ENCODE measurements around the gene DUS1L. TPM values are rescaled to one million over a fixed set of nuclear protein-coding genes. Genes with fewer than 3 reads are reported as not detected.

Gene DUS1L
- 100 to 1,000 TPM in 1 of 3 donors, 10 to 100 TPM in 2; 71.2 to 118 (median 80.9) TPM for polyA plus RNA-seq

- 9 to 15% (median 9%) methylated on average over 63 to 88 of the region's 88 CpGs for whole genome bisulfite sequencing, 3 donors
- peak within 1 kb of the TSS; percentile 43 for H3K27ac ChIP-seq (ENCODE audit: low read depth, low read length)
These were observed at the start of gene DUS1L for GRCh38 chr17:82065638-82066303. Gene DUS1L, minus strand, starts transcription at chr17:82065804. Its CDS starts 745 bp downstream, at chr17:82065059.

- 93 to 95% (median 94%) methylated on average over 9 of the region's 9 CpGs for WGBS, 3 donors
- no peak overlapping the region for H3K27ac ChIP-seq (ENCODE audit: low read depth, low read length)
These were observed 49.3 kb upstream of the DUS1L start for GRCh38 chr17:82114872-82115271.

- WGBS, 3 donors = 96 to 97% (median 97%) methylated on average over 10 of the region's 10 CpGs
- no peak overlapping the region for H3K27ac ChIP-seq (ENCODE audit: low read depth, low read length)
These were observed 48.8 kb upstream of the DUS1L start for GRCh38 chr17:82114447-82114846.

GRCh38 chr17:82113941-82114340, 48.3 kb upstream of the DUS1L start:
- WGBS, 3 donors = 89 to 95% (median 94%) methylated on average over 13 of the region's 13 CpGs
- no peak overlapping the region for H3K27ac ChIP-seq (ENCODE audit: low read depth, low read length)

GRCh38 chr17:82113422-82113821, 47.8 kb upstream of the DUS1L start:
- H3K27ac ChIP-seq (ENCODE audit: low read depth, low read length) = no peak overlapping the region
- WGBS, 3 donors = 85 to 96% (median 93%) methylated on average over 8 to 9 of the region's 9 CpGs

- WGBS, 3 donors = 65 to 86% (median 67%) methylated on average over 6 of the region's 6 CpGs
- H3K27ac ChIP-seq (ENCODE audit: low read depth, low read length) = no peak overlapping the region
These were observed 47.3 kb upstream of the DUS1L start for GRCh38 chr17:82112914-82113311.

- WGBS, 3 donors = 86 to 91% (median 90%) methylated on average over 18 of the region's 18 CpGs
- H3K27ac ChIP-seq (ENCODE audit: low read depth, low read length) = no peak overlapping the region
These were observed 46.7 kb upstream of the DUS1L start for GRCh38 chr17:82112181-82112913.

GRCh38 chr17:82110298-82110697, 44.7 kb upstream of the DUS1L start:
- WGBS, 3 donors = 55 to 85% (median 81%) methylated on average over 3 of the region's 3 CpGs
- H3K27ac ChIP-seq (ENCODE audit: low read depth, low read length) = no peak overlapping the region

- H3K27ac ChIP-seq (ENCODE audit: low read depth, low read length) = no peak overlapping the region
- WGBS, 3 donors = 91 to 97% (median 91%) methylated on average over 14 of the region's 14 CpGs
These were observed 43.4 kb upstream of the DUS1L start for GRCh38 chr17:82108961-82109475.

- 86 to 91% (median 90%) methylated on average over 19 of the region's 19 CpGs for WGBS, 3 donors
- H3K27ac ChIP-seq (ENCODE audit: low read depth, low read length) = no peak overlapping the region
These were observed 42.9 kb upstream of the DUS1L start for GRCh38 chr17:82108496-82108945.

- 75 to 89% (median 84%) methylated on average over 14 of the region's 14 CpGs for WGBS, 3 donors
- no peak overlapping the region for H3K27ac ChIP-seq (ENCODE audit: low read depth, low read length)
These were observed 42.4 kb upstream of the DUS1L start for GRCh38 chr17:82108038-82108437.

GRCh38 chr17:82107341-82107860, 41.8 kb upstream of the DUS1L start:
- no peak overlapping the region for H3K27ac ChIP-seq (ENCODE audit: low read depth, low read length)
- WGBS, 3 donors = 82 to 86% (median 85%) methylated on average over 24 of the region's 24 CpGs

- 31 to 49% (median 40%) methylated on average over 9 of the region's 9 CpGs for WGBS, 3 donors
- no peak overlapping the region for H3K27ac ChIP-seq (ENCODE audit: low read depth, low read length)
These were observed 41.2 kb upstream of the DUS1L start for GRCh38 chr17:82106688-82107305.

- 26 to 34% (median 28%) methylated on average over 22 to 24 of the region's 24 CpGs for WGBS, 3 donors
- H3K27ac ChIP-seq (ENCODE audit: low read depth, low read length) = no peak overlapping the region
These were observed 40.5 kb upstream of the DUS1L start for GRCh38 chr17:82105882-82106687.

GRCh38 chr17:82105417-82105881, 39.8 kb upstream of the DUS1L start:
- H3K27ac ChIP-seq (ENCODE audit: low read depth, low read length) = no peak overlapping the region
- 77 to 83% (median 83%) methylated on average over 13 of the region's 13 CpGs for WGBS, 3 donors

GRCh38 chr17:82104797-82105416, 39.3 kb upstream of the DUS1L start:
- no peak overlapping the region for H3K27ac ChIP-seq (ENCODE audit: low read depth, low read length)
- WGBS, 3 donors = 92 to 94% (median 93%) methylated on average over 9 to 11 of the region's 11 CpGs

- WGBS, 3 donors = 34 to 57% (median 53%) methylated on average over 23 to 24 of the region's 24 CpGs
- no peak overlapping the region for H3K27ac ChIP-seq (ENCODE audit: low read depth, low read length)
These were observed 38.2 kb upstream of the DUS1L start for GRCh38 chr17:82103553-82104451.
